Inflammatory macrophage treated with lipopolysaccharide for 4 hours (primary cell): ENCODE measurements around the gene SLC7A4.

Experiments
- DNase-seq: peaks from one replicate; pipeline ENCODE4 v3.0.0-alpha.2; 2020

SLC7A4 gene

DNA sequence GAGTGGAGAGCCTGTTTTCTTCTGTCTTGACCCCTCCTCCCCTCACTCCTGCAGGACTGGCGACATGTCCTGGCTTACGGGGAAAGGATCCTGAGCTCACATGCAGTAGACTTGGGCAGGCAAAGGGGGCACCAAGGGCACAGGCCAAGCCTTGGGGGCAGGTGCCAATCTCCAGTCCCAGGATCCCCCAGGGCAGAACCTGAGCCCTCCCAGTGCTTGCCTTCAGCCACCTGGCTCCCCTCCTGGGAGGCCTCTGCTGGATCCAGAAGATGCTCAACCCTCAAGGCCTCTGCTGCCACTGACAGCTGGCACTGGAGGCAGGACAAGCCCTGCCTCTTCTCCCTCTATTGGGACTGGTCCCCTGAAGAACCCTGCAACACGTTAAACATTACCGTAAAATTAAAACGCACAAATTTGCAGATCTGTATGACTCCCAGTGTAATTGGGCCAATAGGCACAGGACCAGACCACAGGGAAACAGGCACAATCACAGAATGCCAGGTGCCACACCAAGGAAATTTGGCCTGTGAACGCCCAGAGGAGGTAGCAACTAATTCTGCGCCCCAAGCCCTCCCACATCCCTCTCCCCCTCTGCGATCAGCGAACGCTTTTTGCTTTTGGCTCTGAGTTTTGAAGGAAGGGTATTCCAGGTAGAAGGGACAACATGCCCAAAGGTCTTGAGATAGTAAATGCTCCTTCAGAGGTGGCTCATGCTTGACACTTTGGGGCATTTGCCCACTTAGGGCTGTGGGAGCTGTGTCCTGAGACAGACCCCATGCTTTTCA, 51.2 kb downstream of the SLC7A4 start:
- no peak for DNase-seq

- no peak for DNase-seq
Observed at GRCh38 chr22:20980523-20980922, 51.8 kb downstream of the SLC7A4 start.

GRCh38 chr22:20979940-20980453, 52.4 kb downstream of the SLC7A4 start:
- DNase-seq, result peak; percentile 12

DNA sequence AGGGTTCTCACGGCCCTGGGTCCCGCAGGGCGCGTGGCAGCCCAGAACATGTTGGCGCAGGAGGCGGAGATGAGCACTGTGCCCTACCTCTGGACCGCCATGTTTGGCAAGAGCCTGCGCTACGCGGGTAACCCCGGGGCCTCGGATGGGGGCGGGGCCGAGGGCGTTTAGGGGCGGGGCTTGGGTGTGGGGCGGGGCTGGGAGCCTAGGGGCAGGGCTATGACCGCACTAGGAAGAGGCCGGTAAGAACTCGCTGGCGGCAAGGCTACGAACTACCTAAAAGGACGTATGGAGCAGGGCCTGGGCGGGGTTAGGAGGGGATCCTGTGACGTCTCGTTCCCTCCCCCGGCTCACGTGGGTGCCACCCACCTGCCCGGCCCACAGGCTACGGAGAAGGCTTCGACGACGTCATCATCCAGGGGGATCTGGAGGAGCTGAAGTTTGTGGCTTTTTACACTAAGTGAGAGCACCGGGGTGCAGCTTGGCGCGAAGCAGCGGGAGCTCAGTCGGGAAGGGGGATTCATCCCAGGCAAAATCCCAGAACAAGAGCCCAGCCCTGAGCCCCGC, 53.0 kb downstream of the SLC7A4 start:
- DNase-seq, result peak; percentile 80
